Measurements from ENCODE around the gene TTC34.
"Not testable (repeated sequence)": the region's sequence is repeated elsewhere in the genome, so short reads cannot be mapped to it uniquely, and the experiment has no call there.

TTC34 gene

DNA sequence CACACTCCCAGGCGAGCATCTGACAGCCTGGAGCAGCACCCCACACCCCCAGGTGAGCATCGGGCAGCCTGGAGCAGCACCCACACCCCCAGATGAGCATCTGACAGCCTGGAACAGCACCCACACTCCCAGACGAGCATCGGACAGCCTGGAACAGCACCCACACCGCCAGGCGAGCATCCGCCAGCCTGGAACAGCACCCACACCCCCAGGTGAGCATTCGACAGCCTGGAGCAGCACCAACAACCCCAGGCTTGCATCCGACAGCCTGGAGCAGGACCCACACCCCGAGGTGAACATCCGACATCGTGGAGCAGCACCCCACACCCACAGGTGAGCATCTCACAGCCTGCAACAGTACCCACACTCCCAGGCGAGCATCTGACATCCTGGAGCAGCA, 42.1 kb downstream of the TTC34 start:
- not testable (repeated sequence) for DNase-seq (ENCODE audit: low spot score)

DNA sequence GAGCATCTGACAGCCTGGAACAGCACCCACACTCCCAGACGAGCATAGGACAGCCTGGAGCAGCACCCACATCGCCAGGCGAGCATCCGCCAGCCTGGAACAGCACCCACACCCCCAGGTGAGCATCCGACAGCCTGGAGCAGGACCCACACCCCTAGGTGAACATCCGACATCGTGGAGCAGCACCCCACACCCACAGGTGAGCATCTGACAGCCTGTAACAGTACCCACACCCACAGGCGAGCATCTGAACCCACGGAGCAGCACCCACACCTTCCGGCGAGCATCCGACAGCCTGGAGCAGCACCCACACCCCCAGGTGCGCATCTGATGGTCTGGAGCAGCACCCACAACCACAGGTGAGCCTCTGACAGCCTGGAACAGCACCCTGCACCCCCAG, 44.0 kb downstream of the TTC34 start:
- DNase-seq (ENCODE audit: low spot score): not testable (repeated sequence)

DNA sequence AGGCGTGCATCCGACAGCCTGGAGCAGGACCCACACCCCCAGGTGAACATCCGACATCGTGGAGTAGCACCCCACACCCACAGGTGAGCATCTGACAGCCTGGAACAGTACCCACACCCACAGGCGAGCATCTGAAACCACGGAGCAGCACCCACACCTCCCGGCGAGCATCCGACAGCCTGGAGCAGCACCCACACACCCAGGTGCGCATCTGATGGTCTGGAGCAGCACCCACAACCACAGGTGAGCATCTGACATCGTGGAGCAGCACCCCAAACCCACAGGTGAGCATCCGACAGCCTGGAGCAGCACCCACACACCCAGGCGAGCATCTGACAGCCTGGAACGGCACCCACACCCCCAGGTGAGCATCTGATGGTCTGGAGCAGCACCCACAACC, 46.1 kb downstream of the TTC34 start:
- not testable (repeated sequence) for DNase-seq (ENCODE audit: low spot score)

GRCh38 chr1:2754597-2754996, 46.9 kb downstream of the TTC34 start:
- DNase-seq (ENCODE audit: low spot score): not testable (repeated sequence)

DNA sequence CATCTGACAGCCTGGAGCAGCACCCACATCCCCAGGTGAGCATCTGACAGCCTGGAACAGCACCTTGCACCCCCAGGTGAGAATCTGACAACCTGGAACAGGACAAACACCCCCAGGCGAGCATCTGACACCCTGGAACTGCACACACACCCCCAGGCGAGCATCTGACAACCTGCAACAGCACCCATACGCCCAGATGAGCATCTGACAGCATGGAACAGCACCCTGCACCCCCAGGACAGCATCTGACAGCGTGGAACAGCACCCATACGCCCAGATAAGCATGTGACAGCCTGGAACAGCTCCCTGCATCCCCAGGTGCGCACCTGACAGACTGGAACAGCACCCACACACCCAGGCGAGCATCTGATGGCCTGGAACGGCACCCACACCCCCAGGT, 49.0 kb downstream of the TTC34 start:
- DNase-seq (ENCODE audit: low spot score): not testable (repeated sequence)

GRCh38 chr1:2751866-2752265, 49.6 kb downstream of the TTC34 start:
- not testable (repeated sequence) for DNase-seq (ENCODE audit: low spot score)

DNA sequence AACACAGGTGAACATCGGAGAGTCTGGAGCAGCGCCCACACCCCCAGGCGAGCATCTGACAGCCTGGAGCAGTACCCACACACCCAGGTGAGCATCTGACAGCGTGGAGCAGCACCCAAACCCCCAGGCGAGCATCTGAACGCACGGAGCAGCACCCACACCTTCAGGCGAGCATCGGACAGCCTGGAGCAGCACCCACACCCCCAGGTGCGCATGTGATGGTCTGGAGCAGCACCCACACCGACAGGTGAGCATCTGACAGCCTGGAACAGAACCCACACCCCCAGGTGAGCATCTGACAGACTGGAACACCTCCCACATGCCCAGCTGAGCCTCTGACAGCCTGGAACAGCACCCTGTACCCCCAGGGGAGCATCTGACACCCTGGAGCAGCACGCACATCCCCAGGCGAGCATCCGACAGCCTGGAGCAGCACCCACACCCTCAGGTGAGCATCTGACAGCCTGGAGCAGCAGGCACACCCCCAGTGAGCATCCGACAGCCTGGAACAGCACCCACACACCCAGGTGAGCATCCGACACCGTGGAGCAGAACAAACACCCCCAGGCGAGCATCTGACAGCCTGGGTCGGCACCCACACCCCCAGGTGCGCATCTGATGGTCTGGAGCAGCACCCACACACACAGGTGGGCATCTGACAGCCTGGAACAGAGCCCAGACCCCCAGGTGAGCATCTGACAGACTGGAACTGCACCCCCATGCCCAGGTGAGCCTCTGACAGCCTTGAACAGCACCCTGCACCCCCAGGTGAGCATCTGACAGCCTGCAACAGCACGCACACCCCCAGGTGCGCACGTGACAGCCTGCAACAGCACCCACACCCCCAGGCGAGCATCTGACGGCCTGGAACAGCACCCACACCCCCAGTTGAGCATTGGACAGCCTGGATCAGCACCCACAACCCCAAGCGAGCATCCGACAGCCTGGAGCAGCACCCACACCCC, 50.4 kb downstream of the TTC34 start:
- not testable (repeated sequence) for DNase-seq (ENCODE audit: low spot score)

- DNase-seq (ENCODE audit: low spot score): not testable (repeated sequence)
These were observed 51.3 kb downstream of the TTC34 start for GRCh38 chr1:2750041-2750680.

DNA sequence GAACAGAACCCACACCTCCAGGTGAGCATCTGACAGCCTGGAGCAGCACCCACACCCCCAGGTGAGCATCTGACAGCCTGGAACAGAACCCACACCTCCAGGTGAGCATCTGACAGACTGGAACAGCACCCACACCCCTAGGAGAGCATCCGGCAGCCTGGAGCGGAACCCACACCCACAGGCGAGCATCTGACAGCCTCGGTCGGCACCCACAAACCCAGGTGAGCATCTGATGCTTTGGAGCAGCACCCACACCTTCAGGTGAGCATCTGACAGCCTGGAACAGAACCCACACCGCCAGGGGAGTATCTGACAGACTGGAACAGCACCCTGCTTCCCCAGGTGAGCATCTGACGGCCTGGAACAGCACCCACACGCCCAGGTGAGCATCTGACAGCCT, 52.9 kb downstream of the TTC34 start:
- DNase-seq (ENCODE audit: low spot score): not testable (repeated sequence)

DNA sequence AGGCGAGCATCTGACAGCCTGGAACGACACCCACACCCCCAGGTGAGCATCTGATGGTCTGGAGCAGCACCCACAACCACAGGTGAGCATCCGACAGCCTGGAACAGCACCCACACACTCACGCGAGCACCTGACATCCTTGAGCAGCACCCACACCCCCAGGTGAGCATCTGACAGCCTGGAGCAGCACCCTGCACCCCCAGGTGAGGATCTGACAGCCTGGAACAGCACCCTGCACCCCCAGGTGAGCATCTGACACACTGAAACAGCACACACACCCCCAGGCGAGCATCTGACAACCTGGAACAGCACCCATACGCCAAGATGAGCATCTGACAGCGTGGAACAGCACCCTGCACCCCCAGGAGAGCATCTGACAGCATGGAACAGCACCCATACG, 106.7 kb downstream of the TTC34 start:
- not testable (repeated sequence) for DNase-seq (ENCODE audit: low spot score)

DNA sequence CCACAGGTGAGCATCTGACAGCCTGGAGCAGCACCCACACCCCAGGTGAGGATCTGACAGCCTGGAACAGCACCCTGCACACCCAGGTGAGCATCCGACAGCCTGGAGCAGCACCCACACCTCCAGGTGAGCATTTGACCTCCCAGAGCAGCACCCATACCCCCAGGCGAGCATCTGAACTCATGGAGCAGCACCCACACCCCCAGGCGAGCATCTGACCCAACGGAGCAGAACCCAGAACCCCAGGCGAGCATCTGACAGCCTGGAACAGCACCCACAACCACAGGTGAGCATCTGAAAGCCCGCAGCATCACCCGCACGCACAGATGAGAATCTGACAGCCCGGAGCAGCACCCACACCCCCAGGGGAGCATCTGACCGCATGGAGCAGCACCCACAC, 111.3 kb downstream of the TTC34 start:
- not testable (repeated sequence) for DNase-seq (ENCODE audit: low spot score)

GRCh38 chr1:2688336-2688665, 113.2 kb downstream of the TTC34 start:
- not testable (repeated sequence) for DNase-seq (ENCODE audit: low spot score)

DNA sequence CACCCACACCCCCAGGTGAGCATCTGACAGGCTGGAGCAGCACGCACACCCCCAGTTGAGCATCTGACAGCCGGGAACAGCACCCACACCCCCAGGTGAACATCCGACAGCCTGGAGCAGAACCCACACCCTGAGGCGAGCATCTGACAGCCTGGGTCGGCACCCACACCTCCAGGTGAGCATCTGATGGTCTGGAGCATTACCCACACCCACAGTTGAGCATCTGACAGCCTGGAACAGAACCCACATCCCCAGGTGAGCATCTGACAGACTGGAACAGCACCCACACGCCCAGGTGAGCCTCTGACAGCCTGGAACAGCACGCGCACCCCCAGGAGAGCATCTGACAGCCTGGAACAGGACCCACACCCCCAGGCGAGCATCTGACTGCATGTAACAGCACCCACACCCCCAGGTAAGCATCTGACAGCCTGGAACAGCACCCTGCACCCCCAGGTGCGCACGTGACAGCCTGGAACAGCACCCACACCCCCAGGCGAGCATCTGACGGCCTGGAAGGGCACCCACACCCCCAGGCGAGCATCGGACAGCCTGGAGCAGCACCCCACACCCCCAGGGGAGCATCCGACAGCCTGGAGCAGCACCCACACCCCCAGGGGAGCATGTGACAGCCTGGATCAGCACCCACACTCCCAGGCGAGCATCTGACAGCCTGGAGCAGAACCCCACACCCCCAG, 113.7 kb downstream of the TTC34 start:
- peak; percentile 2 for DNase-seq (ENCODE audit: low spot score)

GRCh38 chr1:2687174-2687591, 114.3 kb downstream of the TTC34 start:
- DNase-seq (ENCODE audit: low spot score): peak; percentile 2

DNA sequence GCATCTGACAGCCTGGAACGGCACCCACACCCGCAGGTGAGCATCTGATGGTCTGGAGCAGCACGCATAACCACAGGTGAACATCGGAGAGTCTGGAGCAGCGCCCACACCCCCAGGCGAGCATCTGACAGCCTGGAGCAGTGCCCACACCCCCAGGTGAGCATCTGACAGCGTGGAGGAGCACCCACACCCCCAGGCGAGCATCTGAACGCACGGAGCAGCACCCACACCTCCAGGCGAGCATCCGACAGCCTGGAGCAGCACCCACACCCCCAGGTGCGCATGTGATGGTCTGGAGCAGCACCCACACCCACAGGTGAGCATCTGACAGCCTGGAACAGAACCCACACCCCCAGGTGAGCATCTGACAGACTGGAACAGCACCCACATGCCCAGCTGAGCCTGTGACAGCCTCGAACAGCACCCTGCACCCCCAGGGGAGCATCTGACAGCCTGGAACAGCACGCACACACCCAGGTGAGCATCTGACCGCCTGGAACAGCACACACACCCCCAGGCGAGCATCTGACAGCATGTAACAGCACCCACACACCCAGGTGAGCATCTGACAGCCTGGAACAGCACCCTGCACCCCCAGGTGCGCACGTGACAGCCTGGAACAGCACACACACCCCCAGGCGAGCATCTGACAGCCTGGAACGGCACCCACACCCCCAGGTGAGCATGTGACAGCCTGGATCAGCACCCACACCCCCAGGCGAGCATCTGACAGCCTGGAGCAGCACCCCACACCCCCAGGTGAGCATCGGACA, 115.2 kb downstream of the TTC34 start:
- DNase-seq (ENCODE audit: low spot score): not testable (repeated sequence)

GRCh38 chr1:2685671-2686070, 115.8 kb downstream of the TTC34 start:
- DNase-seq (ENCODE audit: low spot score): not testable (repeated sequence)

GRCh38 chr1:2684878-2685277, 116.6 kb downstream of the TTC34 start:
- DNase-seq (ENCODE audit: low spot score): peak; percentile 1

DNA sequence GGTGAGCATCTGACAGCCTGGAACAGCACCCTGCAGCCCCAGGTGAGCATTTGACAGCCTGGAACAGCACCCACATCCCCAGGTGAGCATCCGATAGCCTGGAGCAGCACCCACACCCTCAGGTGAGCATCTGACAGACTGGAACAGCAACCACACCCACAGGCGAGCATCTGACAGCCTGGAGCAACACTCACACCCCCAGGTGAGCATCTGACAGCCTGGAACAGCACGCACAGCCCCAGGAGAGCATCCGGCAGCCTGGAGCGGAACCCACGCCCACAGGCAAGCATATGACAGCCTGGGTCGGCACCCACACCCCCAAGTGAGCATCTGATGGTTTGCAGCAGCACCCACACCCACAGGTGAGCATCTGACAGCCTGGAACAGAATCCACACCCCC, 117.5 kb downstream of the TTC34 start:
- DNase-seq (ENCODE audit: low spot score): peak; percentile 39

DNA sequence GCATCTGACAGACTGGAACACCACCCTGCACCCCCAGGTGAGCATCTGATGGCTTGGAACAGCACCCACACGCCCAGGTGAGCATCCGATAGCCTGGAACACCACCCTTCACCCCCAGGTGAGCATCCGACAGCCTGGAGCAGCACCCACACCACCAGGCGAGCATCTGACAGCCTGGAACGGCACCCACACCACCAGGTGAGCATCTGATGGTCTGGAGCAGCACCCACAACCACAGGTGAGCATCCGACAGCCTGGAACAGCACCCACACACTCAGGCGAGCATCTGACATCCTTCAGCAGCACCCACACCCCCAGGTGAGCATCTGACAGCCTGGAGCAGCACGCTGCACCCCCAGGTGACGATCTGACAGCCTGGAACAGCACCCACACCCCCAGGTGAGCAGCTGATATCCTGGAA, 118.2 kb downstream of the TTC34 start:
- peak; percentile 3 for DNase-seq (ENCODE audit: low spot score)

DNA sequence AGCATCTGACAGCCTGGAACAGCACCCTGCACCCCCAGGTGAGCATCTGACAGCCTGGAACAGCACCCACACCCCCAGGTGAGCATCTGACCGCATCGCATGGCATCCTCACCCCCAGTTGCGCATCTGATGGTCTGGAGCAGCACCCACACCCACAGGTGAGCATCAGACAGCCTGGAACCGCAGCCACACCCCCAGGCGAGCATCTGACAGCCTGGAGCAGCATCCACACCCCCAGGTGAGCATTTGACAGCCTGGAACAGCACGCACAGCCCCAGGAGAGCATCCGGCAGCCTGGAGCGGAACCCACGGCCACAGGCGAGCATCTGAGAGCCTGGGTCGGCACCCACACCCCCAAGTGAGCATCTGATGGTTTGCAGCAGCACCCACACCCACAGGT, 118.6 kb downstream of the TTC34 start:
- DNase-seq (ENCODE audit: low spot score): not testable (repeated sequence)

DNA sequence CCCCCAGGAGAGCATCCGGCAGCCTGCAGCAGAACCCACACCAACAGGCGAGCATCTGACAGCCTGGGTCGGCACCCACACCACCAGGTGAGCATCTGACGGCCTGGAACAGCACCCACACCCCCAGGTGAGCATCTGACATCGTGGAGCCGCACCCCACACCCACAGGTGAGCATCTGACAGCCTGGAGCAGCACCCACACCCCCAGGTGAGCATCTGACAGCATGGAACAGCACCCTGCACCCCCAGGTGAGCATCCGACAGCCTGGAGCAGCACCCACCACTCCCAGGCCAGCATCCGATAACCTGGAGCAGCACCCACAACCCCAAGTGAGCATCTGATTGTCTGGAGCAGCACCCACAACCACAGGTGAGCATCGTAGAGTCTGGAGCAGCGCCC, 124.8 kb downstream of the TTC34 start:
- DNase-seq (ENCODE audit: low spot score): not testable (repeated sequence)

- not testable (repeated sequence) for DNase-seq (ENCODE audit: low spot score)
These were observed 129.8 kb downstream of the TTC34 start for GRCh38 chr1:2671656-2672055.

Data from hematopoietic multipotent progenitor cell treated with erythropoietin and hydrocortisone succinate and interleukin-3 and kit ligand, for 17 days (in vitro differentiated cells).